ENCODE data around the gene ACTC1. TPM values are rescaled to one million over a fixed set of nuclear protein-coding genes. Genes with fewer than 3 reads are reported as not detected.
"Not testable (repeated sequence)": the region's sequence is repeated elsewhere in the genome, so short reads cannot be mapped to it uniquely, and the experiment has no call there.

The ACTC1 gene
- total and polyA plus RNA-seq, 12 donors: 3,470 to 17,444 (median 12,633) TPM

- Histone ChIP-seq H3K27me3 (no peaks in the 10 kb centered on the region), H3K4me1 (peaks cover 0 to 4% (median 0%) of the 10 kb centered on the region in 9 donors), H3K27ac (no peak overlapping the region), H3K36me3 (no peaks in the 10 kb centered on the region), H3K9me3 (no peaks in the 10 kb centered on the region), H3K4me3 (no peak overlapping the region)
- TF ChIP-seq CTCF (IDR thresholded peaks at IDR 0.05): no peak
- WGBS, 2 donors: 86 to 94% methylated on average over 1 of the region's 1 CpG
- intact Hi-C loops (cut with DNase I): no loop called here
- ATAC-seq (no peak), DNase-seq (no peak)
Observed at GRCh38 chr15:34818526-34818925, 23.2 kb upstream of the ACTC1 start.

- 72 to 86% methylated on average over 1 of the region's 1 CpG for WGBS, 2 donors
- TF ChIP-seq CTCF (IDR thresholded peaks at IDR 0.05): no peak
- Histone ChIP-seq H3K9me3 (no peaks in the 10 kb centered on the region), H3K27ac (no peak overlapping the region), H3K4me3 (no peak overlapping the region), H3K27me3 (no peaks in the 10 kb centered on the region), H3K4me1 (peaks cover 0 to 12% (median 0%) of the 10 kb centered on the region in 9 donors), H3K36me3 (no peaks in the 10 kb centered on the region)
- ATAC-seq (no peak), DNase-seq (no peak)
- intact Hi-C loops (cut with DNase I): no loop called here
Observed at GRCh38 chr15:34815836-34816235, 20.5 kb upstream of the ACTC1 start.

- Histone ChIP-seq H3K9me3 (no peaks in the 10 kb centered on the region), H3K4me1 (peaks cover 0 to 12% (median 0%) of the 10 kb centered on the region in 9 donors), H3K27ac (peak overlapping the region in 1 of 10 donors; percentile 10), H3K27me3 (no peaks in the 10 kb centered on the region), H3K36me3 (no peaks in the 10 kb centered on the region), H3K4me3 (no peak overlapping the region)
- DNase-seq: no peak
- TF ChIP-seq CTCF (IDR thresholded peaks at IDR 0.05): no peak
- WGBS, 2 donors: 11 to 23% methylated on average over 3 of the region's 3 CpGs
- intact Hi-C loops (cut with DNase I): loop anchor here in 1 of 10 donors (1.0 kb wide), 1 partner anchor 10 kb away; no protein-coding TSS in a partner anchor
- peak in 2 of 8 donors; percentile 33 to 41 for ATAC-seq
Observed at GRCh38 chr15:34813446-34814190, 18.3 kb upstream of the ACTC1 start.

GRCh38 chr15:34812868-34813365, 17.6 kb upstream of the ACTC1 start:
- H3K9me3 ChIP-seq, DNase-seq, H3K36me3 ChIP-seq, ATAC-seq, H3K27me3 ChIP-seq, H3K4me3 ChIP-seq: not testable (repeated sequence)
- peaks cover 0 to 12% (median 0%) of the 10 kb centered on the region in 9 donors for H3K4me1 ChIP-seq
- 34 to 39% methylated on average over 9 of the region's 9 CpGs for WGBS, 2 donors
- peak overlapping the region in 1 of 10 donors; percentile 10 for H3K27ac ChIP-seq
- intact Hi-C loops (cut with DNase I): loop anchor here in 1 of 10 donors (1.0 kb wide), 1 partner anchor 10 kb away; no protein-coding TSS in a partner anchor

GRCh38 chr15:34812369-34812768, 17.0 kb upstream of the ACTC1 start:
- Histone ChIP-seq H3K4me1 (peaks cover 0 to 12% (median 0%) of the 10 kb centered on the region in 9 donors), H3K36me3 (no peaks in the 10 kb centered on the region), H3K9me3 (peaks cover 0 to 7% (median 0%) of the 10 kb centered on the region in 11 donors), H3K27me3 (no peaks in the 10 kb centered on the region), H3K4me3 (no peak overlapping the region), H3K27ac (peak overlapping the region in 1 of 10 donors; percentile 10)
- ATAC-seq: no peak
- intact Hi-C loops (cut with DNase I): no loop called here
- WGBS, 2 donors: 74 to 77% methylated on average over 1 of the region's 1 CpG
- no peak for DNase-seq
- TF ChIP-seq CTCF (IDR thresholded peaks at IDR 0.05): no peak

Data from heart right ventricle (tissue), 16 donors.